Measurements from ENCODE around the gene CD226.

Gene CD226

GRCh38 chr18:69854455-69854854, 93.2 kb downstream of the CD226 start:
- Histone ChIP-seq H3K9me3 (ENCODE audit: insufficient read depth, low read length) (no peaks in the 10 kb centered on the region), H3K9ac (ENCODE audit: low read length) (no peak overlapping the region), H4K20me1 (ENCODE audit: low read depth, low read length) (no peaks in the 10 kb centered on the region), H3K27me3 (ENCODE audit: low read length) (no peaks in the 10 kb centered on the region), H3K4me3 (ENCODE audit: insufficient read depth, low read length, poor library complexity, severe bottlenecking) (no peak overlapping the region), H3K36me3 (ENCODE audit: low read length) (no peaks in the 10 kb centered on the region), H2AFZ (ENCODE audit: low read depth, low read length, severe bottlenecking) (no peak overlapping the region), H3K4me2 (ENCODE audit: low read depth, low read length, poor library complexity, severe bottlenecking) (no peak overlapping the region), H3F3A (ENCODE audit: insufficient read depth) (no peaks in the 10 kb centered on the region), H3K79me2 (ENCODE audit: insufficient read depth, low read length) (no peaks in the 10 kb centered on the region), H3K27ac (ENCODE audit: low read depth, low read length) (no peak overlapping the region), H3K9me2 (replicated peaks; ENCODE audit: insufficient read depth, low read length) (no peaks in the 10 kb centered on the region)
- TF ChIP-seq CTCF (IDR thresholded peaks at IDR 0.05; ENCODE audit: insufficient read depth, low read length, poor library complexity, severe bottlenecking) (no peak), EZH2phosphoT487 (conservative IDR thresholded peaks at IDR 0.05; ENCODE audit: low read length) (no peak)

- Histone ChIP-seq H3K36me3 (ENCODE audit: low read length) (no peaks in the 10 kb centered on the region), H4K20me1 (ENCODE audit: low read depth, low read length) (no peaks in the 10 kb centered on the region), H3K27me3 (ENCODE audit: low read length) (no peaks in the 10 kb centered on the region), H3K9me3 (ENCODE audit: insufficient read depth, low read length) (no peaks in the 10 kb centered on the region), H3K4me2 (ENCODE audit: low read depth, low read length, poor library complexity, severe bottlenecking) (no peak overlapping the region), H3K4me3 (ENCODE audit: insufficient read depth, low read length, poor library complexity, severe bottlenecking) (no peak overlapping the region), H3K9ac (ENCODE audit: low read length) (no peak overlapping the region), H3K9me2 (replicated peaks; ENCODE audit: insufficient read depth, low read length) (no peaks in the 10 kb centered on the region), H3K79me2 (ENCODE audit: insufficient read depth, low read length) (no peaks in the 10 kb centered on the region), H3F3A (ENCODE audit: insufficient read depth) (no peaks in the 10 kb centered on the region), H2AFZ (ENCODE audit: low read depth, low read length, severe bottlenecking) (no peak overlapping the region), H3K27ac (ENCODE audit: low read depth, low read length) (no peak overlapping the region)
- TF ChIP-seq EZH2phosphoT487 (conservative IDR thresholded peaks at IDR 0.05; ENCODE audit: low read length): no peak
- TF ChIP-seq CTCF (IDR thresholded peaks at IDR 0.05; ENCODE audit: insufficient read depth, low read length, poor library complexity, severe bottlenecking): no peak
Measured at GRCh38 chr18:69853051-69853450, 94.6 kb downstream of the CD226 start.

- no peak overlapping the region for H2AFZ ChIP-seq (ENCODE audit: low read depth, low read length, severe bottlenecking)
- H3K9ac ChIP-seq (ENCODE audit: low read length): no peak overlapping the region
- no peak overlapping the region for H3K27ac ChIP-seq (ENCODE audit: low read depth, low read length)
- no peaks in the 10 kb centered on the region for H3K27me3 ChIP-seq (ENCODE audit: low read length)
- H3K9me3 ChIP-seq (ENCODE audit: insufficient read depth, low read length): no peaks in the 10 kb centered on the region
- H3K79me2 ChIP-seq (ENCODE audit: insufficient read depth, low read length): no peaks in the 10 kb centered on the region
- no peaks in the 10 kb centered on the region for H3F3A ChIP-seq (ENCODE audit: insufficient read depth)
- H3K9me2 ChIP-seq (replicated peaks; ENCODE audit: insufficient read depth, low read length): no peaks in the 10 kb centered on the region
- TF ChIP-seq CTCF (IDR thresholded peaks at IDR 0.05; ENCODE audit: insufficient read depth, low read length, poor library complexity, severe bottlenecking): no peak
- no peak for TF ChIP-seq EZH2phosphoT487 (conservative IDR thresholded peaks at IDR 0.05; ENCODE audit: low read length)
- H3K36me3 ChIP-seq (ENCODE audit: low read length): no peaks in the 10 kb centered on the region
- H3K4me3 ChIP-seq (ENCODE audit: insufficient read depth, low read length, poor library complexity, severe bottlenecking): no peak overlapping the region
- H3K4me2 ChIP-seq (ENCODE audit: low read depth, low read length, poor library complexity, severe bottlenecking): no peak overlapping the region
- no peaks in the 10 kb centered on the region for H4K20me1 ChIP-seq (ENCODE audit: low read depth, low read length)
Measured at GRCh38 chr18:69845593-69846506, 101.8 kb downstream of the CD226 start.

All from SU-DHL-6 (cell line).